Aorta (tissue), 5 donors: Measurements from ENCODE around the gene MAML3. TPM values are rescaled to one million over a fixed set of nuclear protein-coding genes. Genes with fewer than 3 reads are reported as not detected.

Experiments used
- ATAC-seq: fragments of 200-7000 bp; cut with Tn5 transposase; one replicate; pipeline ENCODE4 v1.9.1; 2022; ENCODE audit warnings: moderate library complexity; ENCODE audit not compliant: low FRiP score
- DNase-seq, 2 donors: peaks; one replicate each; pipeline ENCODE4 v3.0.0-alpha.2; 2020
- H3K27ac ChIP-seq, 2 donors: one replicate each; pipeline ENCODE4 v1.5.1; 2013; ENCODE audit warnings: low read length in 2 of 2, mild to moderate bottlenecking in 2 of 2, moderate library complexity in 2 of 2, control low read depth in 1 of 2, inconsistent platforms in 1 of 2, low read depth in 1 of 2
- H3K27me3 ChIP-seq, 2 donors: one replicate each; pipeline ENCODE4 v1.6.1; 2013; ENCODE audit warnings: control low read depth in 1 of 2, low read length in 1 of 2, mild to moderate bottlenecking in 1 of 2, moderate library complexity in 1 of 2; ENCODE audit not compliant: insufficient read depth in 2 of 2, control insufficient read depth in 1 of 2
- H3K36me3 ChIP-seq, 2 donors: one replicate each; pipeline ENCODE4 v1.6.1; 2013; ENCODE audit warnings: control low read depth in 1 of 2, low read length in 1 of 2, mild to moderate bottlenecking in 1 of 2; ENCODE audit not compliant: insufficient read depth in 2 of 2, control insufficient read depth in 1 of 2
- H3K4me1 ChIP-seq, 2 donors: one replicate each; pipeline ENCODE4 v1.6.1; 2013; ENCODE audit warnings: low read length in 2 of 2, control low read depth in 1 of 2, mild to moderate bottlenecking in 1 of 2, moderate library complexity in 1 of 2; ENCODE audit not compliant: insufficient read depth in 2 of 2, control insufficient read depth in 1 of 2
- H3K4me3 ChIP-seq, 2 donors: one replicate each; pipeline ENCODE4 v1.5.1; 2013; ENCODE audit warnings: low read length in 2 of 2, control low read depth in 1 of 2, mild to moderate bottlenecking in 1 of 2
- H3K9me3 ChIP-seq: one replicate; pipeline ENCODE4 v1.6.1; 2013; ENCODE audit warnings: mild to moderate bottlenecking, low read length; ENCODE audit not compliant: control insufficient read depth
- WGBS, 2 donors: extraction: QIAGEN DNeasy Blood & Tissue Kit; methylation state at CpG; one replicate each; pipeline ENCODE4 v1.1.7; 2013; 5-methylcytosine and 5-hydroxymethylcytosine counted together
- intact Hi-C, 2 donors: fragments of 100-400 bp; cut with DNase I; formaldehyde crosslinking; loops; one replicate each; pipeline versions ENCODE4 v1.14.2 to v1.15.0; 2022
- polyA plus RNA-seq, 2 donors: library from polyadenylated mRNA; stranded (reverse); fragments of 200-250 nt; gene quantifications; one replicate each; pipeline ENCODE4 v1.2.3, GENCODE V29; 2013
- total RNA-seq, 2 donors: library from RNA; stranded (reverse); fragmentation: NEBNext Ultra II Directional; extraction: Animal tissue kit (Norgen Biotek cat#: 25700); gene quantifications; one replicate each; pipeline ENCODE4 v1.2.1, GENCODE V29; 2021
- donor health status: healthy with polysubstance abuse.
- donor health status: Bipolar disorder and iron deficiency.
- donor health status: DM: no; HTN: no; CAD: no.
- donor health status: DM: no; HTN: no; CAD: no.
- donor health status: DM: yes; HTN: yes; CAD: no.

Gene MAML3
- total and polyA plus RNA-seq, 4 donors = 0.79 to 10.5 (median 4.9) TPM

GRCh38 chr4:139866276-139866962, 287.6 kb downstream of the MAML3 start:
- Histone ChIP-seq H3K4me1 (no peaks in the 10 kb centered on the region), H3K9me3 (no peaks in the 10 kb centered on the region), H3K27ac (no peak overlapping the region), H3K4me3 (no peak overlapping the region), H3K36me3 (no peaks in the 10 kb centered on the region), H3K27me3 (no peaks in the 10 kb centered on the region)
- DNase-seq (no peak), ATAC-seq (no peak)
- intact Hi-C loops = no loop called here
- WGBS, 2 donors = 88 to 90% methylated on average over 13 of the region's 13 CpGs

DNA sequence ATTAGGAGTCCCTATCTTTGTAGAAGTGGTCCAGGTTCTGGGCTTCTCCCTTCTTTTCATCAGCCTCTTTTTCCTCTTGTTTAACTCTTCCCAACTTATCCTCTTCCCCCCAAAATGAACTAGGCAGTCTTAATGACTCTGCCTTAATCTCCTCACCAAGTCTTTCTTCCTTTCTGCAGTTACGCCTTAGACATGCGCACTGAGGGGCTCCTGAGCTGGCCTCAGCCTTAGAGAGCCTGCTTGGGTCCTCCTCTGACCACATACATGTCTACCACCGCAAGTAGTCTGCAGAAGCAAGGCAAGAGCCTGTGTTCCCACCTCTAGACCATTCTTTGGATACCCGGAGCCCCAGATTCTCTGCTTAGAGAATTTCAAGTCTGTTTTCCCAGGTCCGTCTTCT, 288.4 kb downstream of the MAML3 start:
- ATAC-seq (no peak), DNase-seq (no peak)
- H3K27me3 ChIP-seq = no peaks in the 10 kb centered on the region
- no peak overlapping the region for H3K27ac ChIP-seq
- WGBS, 2 donors = 98 to 99% methylated on average over 5 of the region's 5 CpGs
- H3K4me3 ChIP-seq = no peak overlapping the region
- intact Hi-C loops = no loop called here
- H3K4me1 ChIP-seq = no peaks in the 10 kb centered on the region
- no peaks in the 10 kb centered on the region for H3K36me3 ChIP-seq
- no peaks in the 10 kb centered on the region for H3K9me3 ChIP-seq

GRCh38 chr4:139863531-139863930, 290.5 kb downstream of the MAML3 start:
- no peak overlapping the region for H3K4me3 ChIP-seq
- no peaks in the 10 kb centered on the region for H3K27me3 ChIP-seq
- H3K36me3 ChIP-seq = no peaks in the 10 kb centered on the region
- WGBS, 2 donors = 45 to 58% methylated on average over 3 of the region's 3 CpGs
- intact Hi-C loops = no loop called here
- no peaks in the 10 kb centered on the region for H3K9me3 ChIP-seq
- DNase-seq = no peak
- ATAC-seq = no peak
- no peak overlapping the region for H3K27ac ChIP-seq
- H3K4me1 ChIP-seq = no peaks in the 10 kb centered on the region

DNA sequence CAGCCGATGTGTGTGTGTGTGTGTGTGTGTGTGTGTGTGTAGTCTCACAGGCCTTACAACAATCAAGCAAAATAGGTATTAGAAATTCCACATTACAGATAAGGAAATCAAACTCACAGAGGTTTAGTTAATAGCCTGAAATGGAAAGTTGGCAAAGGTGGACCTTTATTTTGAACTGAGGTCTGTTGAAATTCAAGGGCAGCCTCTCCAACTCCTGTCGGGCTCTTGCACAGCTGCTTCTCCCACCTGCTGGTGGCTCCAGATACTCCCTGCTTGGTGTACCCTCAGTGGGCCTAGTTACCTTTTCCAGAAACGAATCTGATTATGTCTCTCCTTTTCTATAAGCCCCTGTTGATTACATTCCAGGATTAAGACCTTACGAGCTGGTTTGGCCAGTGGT, 292.5 kb downstream of the MAML3 start:
- intact Hi-C loops = no loop called here
- H3K36me3 ChIP-seq = no peaks in the 10 kb centered on the region
- WGBS, 2 donors = 79 to 83% methylated on average over 4 of the region's 4 CpGs
- DNase-seq = no peak
- no peaks in the 10 kb centered on the region for H3K27me3 ChIP-seq
- no peaks in the 10 kb centered on the region for H3K9me3 ChIP-seq
- H3K4me1 ChIP-seq = no peaks in the 10 kb centered on the region
- H3K4me3 ChIP-seq = no peak overlapping the region
- no peak overlapping the region for H3K27ac ChIP-seq
- no peak for ATAC-seq

DNA sequence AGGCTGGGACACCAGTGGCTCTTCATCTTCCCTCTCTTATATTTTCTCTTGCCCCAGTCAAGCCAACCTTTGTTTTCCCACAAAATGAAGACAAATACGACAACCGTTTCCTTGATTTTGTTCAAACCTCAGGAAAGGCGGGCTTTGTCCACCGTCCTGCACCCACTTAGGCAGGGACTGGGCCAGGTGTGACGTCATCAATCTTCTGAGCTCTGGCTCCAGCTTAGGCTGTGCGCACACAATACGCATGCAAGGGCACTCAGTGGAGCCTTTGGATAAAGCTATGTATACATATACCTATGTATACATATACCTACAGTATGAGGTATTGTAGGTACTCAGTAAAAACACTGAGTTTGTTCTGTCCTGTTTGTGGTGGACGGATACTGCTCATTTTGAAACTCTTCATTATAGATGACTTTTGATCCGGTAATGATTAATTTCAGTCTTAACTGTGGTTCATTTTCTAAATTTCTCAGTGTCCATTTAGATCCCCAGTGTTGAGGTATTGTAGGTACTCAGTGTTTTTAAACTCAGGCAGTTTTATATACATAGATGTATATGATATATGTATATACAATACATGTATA, 293.5 kb downstream of the MAML3 start:
- no peak for DNase-seq
- Histone ChIP-seq H3K27me3 (no peaks in the 10 kb centered on the region), H3K27ac (no peak overlapping the region), H3K9me3 (no peaks in the 10 kb centered on the region), H3K4me3 (no peak overlapping the region), H3K36me3 (no peaks in the 10 kb centered on the region), H3K4me1 (no peaks in the 10 kb centered on the region)
- intact Hi-C loops = no loop called here
- WGBS, 2 donors = 93 to 94% methylated on average over 9 of the region's 9 CpGs
- no peak for ATAC-seq

GRCh38 chr4:139859876-139860275, 294.1 kb downstream of the MAML3 start:
- H3K36me3 ChIP-seq = no peaks in the 10 kb centered on the region
- H3K27ac ChIP-seq = no peak overlapping the region
- no peak for DNase-seq
- H3K4me1 ChIP-seq = no peaks in the 10 kb centered on the region
- intact Hi-C loops = no loop called here
- no peaks in the 10 kb centered on the region for H3K27me3 ChIP-seq
- 92 to 94% methylated on average over 31 of the region's 31 CpGs for WGBS, 2 donors
- no peak for ATAC-seq
- H3K4me3 ChIP-seq = no peak overlapping the region
- H3K9me3 ChIP-seq = no peaks in the 10 kb centered on the region

- Histone ChIP-seq H3K27ac (no peak overlapping the region), H3K36me3 (no peaks in the 10 kb centered on the region), H3K4me1 (no peaks in the 10 kb centered on the region), H3K4me3 (no peak overlapping the region), H3K27me3 (no peaks in the 10 kb centered on the region), H3K9me3 (no peaks in the 10 kb centered on the region)
- DNase-seq (no peak), ATAC-seq (no peak)
- 94 to 95% methylated on average over 8 of the region's 8 CpGs for WGBS, 2 donors
- intact Hi-C loops = no loop called here
Measured at GRCh38 chr4:139858436-139859205, 295.4 kb downstream of the MAML3 start.

DNA sequence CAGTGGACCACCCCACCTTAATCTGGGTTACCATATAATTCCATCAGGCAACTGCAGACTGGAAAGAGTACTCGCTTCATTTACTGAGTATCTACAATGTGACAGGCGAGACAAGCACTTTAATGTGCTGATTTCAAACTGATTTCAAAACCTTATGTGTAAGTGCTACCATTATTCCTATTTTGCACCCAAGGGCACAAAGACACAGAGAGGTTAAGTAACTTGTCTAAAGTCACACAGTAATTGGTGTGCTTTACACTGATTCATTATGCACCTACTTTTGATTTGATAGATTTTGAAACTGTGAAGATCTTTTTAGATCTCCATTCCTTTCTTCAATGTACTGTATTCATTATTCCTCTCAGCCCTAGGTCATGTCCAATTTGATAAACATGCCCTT, 296.0 kb downstream of the MAML3 start:
- Histone ChIP-seq H3K9me3 (no peaks in the 10 kb centered on the region), H3K27me3 (no peaks in the 10 kb centered on the region), H3K4me3 (no peak overlapping the region), H3K36me3 (no peaks in the 10 kb centered on the region), H3K4me1 (no peaks in the 10 kb centered on the region), H3K27ac (no peak overlapping the region)
- 73 to 75% methylated on average over 2 of the region's 2 CpGs for WGBS, 2 donors
- DNase-seq = no peak
- ATAC-seq = no peak
- intact Hi-C loops = no loop called here

DNA sequence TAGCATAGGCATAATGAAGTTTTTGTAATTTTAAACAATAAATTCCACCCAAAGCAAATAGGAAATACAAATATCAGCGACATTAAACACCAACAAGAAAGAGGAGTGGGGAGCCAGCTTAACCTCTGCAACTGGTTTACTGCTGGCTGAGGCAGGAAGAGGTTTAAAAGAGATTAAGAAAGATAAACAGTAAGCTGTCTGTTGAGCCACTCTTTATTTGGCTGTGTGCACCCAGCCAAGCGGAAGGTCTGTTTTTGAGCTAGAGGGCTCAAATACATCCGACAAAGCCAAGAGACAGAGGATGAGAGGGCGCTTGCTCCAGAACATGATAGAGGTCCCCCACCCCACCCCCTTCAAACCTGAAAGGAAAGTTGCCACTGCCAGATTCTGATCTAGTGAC, 297.0 kb downstream of the MAML3 start:
- intact Hi-C loops = no loop called here
- WGBS, 2 donors = 90 to 91% methylated on average over 4 of the region's 4 CpGs
- no peak for ATAC-seq

More for the DNA sequence above, 297.0 kb downstream of the MAML3 start:
- Histone ChIP-seq H3K36me3 (no peaks in the 10 kb centered on the region), H3K9me3 (no peaks in the 10 kb centered on the region), H3K4me3 (no peak overlapping the region), H3K27ac (no peak overlapping the region), H3K27me3 (no peaks in the 10 kb centered on the region), H3K4me1 (no peaks in the 10 kb centered on the region)
- DNase-seq = no peak
